Activated effector memory CD4-positive, alpha-beta T cell treated with anti-CD3 and anti-CD28 coated beads, Interleukin-2, amount 50 U/mL, for 16 hours (primary cell): Measurements from ENCODE around the gene FOXN1.

Source experiments
- DNase-seq: peaks from one replicate; pipeline ENCODE4 v3.0.0-alpha.2; 2020

Gene FOXN1

DNA sequence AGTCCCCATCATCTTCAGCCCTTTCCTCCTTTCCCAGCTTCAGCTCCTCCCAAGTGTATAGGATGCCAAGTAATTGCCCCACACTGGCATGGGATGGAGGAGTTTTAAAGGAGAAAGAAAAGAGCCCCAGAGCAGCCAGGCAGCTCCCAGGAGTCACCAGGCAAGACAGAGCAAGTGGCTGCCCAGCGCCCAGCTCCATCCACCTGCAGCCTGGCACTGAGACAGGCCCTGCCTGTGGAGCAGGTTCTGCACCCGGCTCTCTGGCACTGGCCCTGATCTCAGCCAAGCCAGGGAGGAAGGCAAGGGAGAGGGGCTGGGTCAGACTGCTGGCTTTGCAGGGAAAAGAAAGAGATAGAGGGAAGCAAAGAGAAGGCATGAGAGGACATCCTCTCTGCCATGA is 21.7 kb downstream of the FOXN1 start:
- DNase-seq = no peak

DNA sequence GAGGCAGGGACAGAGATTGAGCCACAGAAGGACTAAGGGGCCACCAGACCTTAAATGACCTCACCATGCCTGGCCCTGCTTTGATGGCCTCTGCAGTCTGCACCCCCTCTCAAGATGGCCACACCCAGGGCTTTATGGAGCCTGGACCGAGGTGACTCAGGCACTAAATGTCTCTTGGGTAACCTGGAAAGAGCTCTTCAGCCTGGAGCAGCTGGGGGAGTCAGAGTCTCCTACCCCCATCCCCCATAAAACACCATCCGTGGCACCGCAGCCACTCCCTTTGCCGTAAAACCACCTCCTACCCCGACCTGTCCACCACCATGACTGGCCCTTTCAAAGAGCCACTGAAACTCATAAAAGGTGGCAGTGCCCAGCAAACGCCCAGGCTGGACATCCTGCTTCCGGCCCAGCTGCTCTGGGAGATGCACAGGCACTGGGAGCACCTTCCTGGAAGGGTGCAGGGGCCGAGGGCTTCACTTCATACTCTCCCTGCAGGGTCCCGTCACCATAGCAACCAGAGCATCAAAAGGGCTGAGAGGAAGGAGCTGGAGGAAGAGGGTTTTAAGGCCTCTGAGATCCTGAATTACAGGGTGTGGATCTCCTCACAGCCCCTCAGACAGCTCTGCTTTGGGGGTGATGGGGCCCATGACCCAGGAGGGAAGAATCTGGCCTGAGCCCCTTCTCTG is 22.3 kb downstream of the FOXN1 start:
- DNase-seq = no peak

DNA sequence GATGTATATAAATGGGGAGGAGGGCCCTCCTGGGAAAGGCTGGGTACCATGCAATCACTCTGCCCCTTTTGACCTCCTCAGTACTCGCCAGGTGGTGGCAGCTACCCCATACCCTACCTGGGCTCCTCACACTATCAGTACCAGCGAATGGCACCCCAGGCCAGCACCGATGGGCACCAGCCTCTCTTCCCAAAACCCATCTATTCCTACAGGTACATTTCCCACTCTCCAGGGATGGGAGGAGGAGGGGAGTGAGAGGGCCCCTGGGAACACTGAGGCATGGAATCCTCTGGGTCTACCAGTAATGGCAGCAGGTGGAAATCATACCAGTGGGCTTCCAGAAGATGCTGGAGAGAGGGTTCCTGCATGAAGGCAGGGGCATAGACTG is 22.9 kb downstream of the FOXN1 start:
- no peak for DNase-seq

DNA sequence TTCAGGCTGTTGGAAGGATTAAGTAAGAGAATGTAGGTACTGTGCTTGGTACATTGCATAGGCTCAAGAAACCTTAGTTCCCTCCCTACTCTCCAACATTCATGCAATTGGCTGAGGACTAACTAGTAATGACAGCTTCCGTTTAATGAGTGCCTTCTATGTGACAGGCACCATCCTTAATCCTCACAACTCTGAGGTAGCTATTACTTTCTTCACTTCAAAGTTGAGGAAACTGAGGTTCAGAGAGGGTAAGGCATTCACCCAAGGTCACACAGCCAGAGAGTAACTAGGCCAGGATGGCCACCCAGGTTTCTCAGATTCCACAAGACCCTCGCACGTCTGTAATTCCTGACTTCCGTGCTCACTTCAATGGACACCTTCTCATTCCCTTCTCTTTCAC is 24.1 kb downstream of the FOXN1 start:
- DNase-seq = no peak

DNA sequence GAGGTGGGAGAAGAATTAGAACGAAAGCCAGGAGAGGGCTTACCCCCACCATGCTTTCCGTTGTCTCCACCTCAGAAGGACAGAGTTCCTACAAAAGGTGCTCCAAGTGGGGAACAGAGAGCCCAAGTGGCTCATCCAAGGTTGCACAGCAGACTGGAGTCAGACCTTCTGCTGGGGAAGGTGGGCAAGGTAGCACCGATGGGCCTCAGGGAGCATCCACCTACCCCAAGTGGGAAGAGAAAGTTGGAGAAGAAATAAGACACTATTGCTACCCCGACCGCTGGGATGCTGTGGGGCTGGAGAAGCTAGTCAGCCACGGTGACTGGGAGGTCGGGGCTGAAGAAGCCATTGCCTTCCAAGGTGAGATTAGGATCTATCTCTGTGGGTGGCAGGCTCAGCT is 24.8 kb downstream of the FOXN1 start:
- DNase-seq = no peak

DNA sequence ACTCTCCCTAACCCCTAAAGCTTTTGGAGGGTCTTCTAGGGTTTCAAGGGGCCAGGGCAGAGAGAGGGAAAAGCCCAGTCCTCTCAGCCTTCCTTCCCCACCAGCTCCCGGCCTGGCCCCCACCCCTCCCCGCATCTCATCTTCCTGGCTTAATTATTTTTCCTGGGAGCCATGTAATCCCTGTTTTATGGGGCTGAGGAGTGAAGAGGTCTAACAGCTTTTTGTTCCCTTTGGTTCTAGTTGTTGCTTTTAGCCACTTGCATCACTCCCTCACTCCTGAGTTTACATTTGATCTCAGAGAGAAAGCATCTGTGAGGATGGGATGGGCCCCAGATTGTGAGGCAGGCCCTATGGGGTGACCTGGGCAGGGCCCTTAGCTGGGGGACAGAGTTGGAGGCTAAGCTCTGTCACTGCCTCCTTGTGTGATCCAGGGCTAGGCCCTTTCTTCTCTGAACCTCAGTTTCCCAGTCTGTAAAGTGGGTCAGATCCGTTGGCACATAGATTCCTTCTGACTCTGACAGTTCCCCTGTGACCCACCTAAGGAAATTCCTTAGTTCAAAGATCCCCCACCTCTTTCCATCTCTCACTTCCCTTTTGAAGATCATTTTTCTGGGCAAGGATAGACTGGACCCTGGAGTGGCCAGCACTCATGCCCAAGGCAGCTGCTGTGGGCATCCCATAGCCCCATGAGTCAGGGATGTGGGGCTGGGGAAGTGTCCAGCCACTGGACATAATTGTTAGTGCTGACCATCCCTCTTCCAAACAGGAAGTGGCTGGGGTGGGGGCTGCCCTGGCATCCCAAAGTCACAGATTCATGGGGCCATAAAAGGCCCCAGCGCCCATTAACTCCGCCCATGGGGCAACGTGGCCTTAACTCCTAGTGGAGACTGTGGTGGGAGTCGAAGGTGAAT is 26.2 kb downstream of the FOXN1 start:
- DNase-seq = no peak

DNA sequence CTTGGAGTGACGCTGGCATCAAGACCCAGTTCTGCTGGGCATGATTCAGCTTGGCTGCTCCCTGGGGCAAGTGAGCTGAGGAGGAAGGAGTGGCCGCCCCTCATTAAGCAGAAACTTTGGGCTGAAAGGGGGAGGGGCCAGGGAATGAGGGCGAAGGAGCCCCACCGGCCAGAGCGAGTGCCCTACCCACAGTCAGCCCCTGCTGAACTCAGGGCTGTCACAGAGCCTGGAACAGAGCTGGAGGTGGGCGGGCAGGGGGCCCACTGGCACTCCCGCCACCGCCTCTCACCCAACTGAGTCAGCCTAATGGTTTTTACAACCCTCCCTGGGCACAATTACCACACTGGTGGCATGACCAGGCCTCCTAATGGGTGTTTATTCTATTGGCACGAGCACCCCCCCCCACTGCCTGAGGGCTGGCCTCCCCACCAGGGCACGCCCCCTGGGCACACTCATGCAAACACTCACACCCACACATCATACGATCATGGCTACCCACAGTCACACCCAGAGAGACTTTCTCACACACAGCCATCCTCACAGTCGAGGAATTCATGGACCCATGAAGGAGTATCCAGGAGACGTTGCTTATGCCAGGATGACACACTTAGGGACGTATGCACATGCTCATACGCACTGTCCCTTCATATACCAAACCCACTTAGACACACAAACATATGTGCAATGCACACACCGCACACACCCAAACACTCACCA is 27.1 kb downstream of the FOXN1 start:
- no peak for DNase-seq

DNA sequence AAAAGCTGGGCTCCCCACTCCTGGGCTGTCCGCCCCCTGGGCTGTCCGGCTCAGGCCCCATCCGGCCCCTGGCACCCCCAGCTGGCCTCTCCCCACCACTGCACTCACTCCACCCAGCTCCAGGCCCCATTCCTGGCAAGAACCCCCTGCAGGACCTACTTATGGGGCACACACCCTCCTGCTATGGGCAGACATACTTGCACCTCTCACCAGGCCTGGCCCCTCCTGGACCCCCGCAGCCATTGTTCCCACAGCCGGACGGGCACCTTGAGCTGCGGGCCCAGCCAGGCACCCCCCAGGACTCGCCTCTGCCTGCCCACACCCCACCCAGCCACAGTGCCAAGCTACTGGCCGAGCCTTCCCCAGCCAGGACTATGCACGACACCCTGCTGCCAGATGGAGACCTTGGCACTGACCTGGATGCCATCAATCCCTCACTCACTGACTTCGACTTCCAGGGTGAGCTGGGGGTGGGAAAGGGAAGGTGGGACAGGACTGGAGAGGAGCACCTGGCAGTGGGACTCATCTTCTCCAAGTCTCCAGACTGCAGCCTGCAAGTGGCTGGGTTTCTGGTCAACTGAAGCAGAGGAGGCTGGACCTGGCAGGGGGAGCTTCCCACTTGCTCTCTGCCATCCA is 28.7 kb downstream of the FOXN1 start:
- DNase-seq = no peak

DNA sequence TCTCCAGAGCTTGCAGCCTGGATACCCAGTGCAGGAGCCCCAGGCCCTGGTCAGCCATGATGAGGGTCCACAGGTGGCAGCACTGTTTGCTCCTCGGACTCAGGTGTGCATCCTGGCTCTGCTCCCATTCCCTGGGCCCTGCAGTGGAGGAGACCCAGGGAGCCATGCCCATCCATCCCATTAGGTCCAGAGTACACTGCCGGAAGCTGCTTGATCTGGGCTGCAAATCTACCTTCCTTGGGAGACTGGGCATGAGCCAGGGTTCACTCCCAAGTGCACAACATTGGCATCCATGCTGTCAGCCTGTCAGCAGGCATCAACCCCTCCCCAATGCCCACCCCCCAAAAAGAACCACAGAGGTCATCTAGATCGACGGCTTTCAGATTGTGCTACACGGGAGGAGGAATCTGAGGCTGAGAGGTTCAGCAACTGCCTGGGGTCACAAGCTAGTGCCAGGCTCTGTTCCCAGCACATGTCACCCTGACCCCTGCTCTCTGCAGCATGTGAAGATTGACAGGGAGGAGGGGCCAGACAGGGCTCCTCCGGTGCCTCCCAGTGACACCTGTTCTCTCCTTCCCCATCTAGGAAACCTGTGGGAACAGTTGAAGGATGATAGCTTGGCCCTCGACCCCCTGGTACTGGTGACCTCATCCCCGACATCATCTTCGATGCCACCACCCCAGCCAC is 30.5 kb downstream of the FOXN1 start:
- no peak for DNase-seq

DNA sequence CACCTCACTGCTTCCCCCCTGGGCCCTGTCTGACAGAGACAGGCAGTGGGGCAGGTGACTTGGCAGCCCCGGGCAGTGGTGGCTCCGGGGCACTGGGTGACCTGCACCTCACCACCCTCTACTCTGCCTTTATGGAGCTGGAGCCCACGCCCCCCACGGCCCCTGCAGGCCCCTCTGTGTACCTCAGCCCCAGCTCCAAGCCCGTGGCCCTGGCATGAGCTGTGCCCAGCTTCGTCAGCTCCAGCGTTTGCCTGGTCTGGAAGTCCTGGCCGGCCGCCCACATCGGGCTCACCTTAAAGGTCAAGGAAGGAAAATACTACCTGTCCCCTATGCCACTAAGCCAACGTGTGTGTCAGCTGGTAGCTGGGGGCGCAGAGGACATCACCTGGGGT is 31.1 kb downstream of the FOXN1 start:
- no peak for DNase-seq

DNA sequence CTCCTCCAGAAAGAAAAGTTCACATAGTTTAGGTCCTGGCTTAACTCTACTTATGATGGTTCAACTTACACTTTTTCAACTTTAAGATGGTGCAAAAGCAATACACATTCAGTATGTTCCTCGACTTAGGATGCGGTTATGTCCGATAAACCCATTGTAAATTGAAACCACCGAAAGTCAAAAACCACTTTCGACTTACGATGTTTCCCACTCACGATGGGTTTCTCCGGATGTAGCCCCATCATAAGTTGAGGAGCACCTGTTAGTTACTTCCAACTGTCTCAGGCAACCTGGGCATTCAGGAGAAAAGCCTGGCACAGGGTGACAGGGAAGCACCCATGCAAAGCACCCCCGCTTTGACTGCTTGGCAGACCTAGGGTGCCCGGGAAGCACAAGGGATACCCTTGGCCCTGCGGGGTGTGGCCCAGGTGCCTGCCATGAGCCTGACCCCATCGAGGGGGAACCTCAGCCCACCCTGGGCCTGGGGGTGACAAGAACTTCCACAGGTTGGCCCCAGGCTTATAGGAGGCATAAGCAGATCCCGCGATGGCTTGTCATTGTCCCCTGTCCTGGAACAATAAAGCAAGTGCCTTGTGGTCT is 32.2 kb downstream of the FOXN1 start:
- DNase-seq = no peak

DNA sequence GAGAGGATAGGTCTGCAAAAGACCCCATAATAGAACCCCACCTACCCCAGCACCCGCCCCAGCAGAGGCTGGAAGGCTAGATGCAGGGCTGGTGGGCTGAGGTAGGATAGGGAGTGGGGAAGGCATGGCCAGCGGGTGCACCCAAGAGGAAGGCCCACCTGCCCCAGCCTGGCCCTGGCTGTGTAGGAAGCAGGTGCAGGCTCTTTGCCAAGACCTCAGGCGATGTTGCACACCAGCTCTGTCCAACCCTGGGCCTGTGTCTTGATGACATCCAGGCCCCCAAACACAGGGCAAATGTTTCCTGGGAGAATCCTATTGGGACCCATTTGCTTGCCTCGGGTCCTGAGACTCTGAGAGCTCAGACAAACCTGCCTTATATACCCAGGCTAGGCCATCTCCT is 34.1 kb downstream of the FOXN1 start:
- DNase-seq = peak; percentile 56

DNA sequence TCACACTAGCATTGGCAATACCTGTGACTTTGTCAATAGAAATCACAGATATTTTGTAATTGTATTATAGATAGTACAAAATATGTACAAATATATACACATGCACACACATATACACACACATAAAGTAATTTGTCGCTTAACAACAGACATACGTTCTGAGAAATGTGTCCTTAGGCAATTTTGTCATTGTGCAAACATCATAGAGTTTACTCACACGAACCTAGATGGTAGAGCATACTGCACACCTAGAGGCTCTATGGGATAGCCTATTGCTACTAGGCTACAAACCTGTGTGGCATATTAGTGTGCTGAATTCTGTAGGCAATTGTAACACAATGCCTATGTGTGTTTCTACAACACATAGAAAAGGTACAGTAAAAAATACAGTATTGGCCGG is 35.3 kb downstream of the FOXN1 start:
- DNase-seq = no peak

DNA sequence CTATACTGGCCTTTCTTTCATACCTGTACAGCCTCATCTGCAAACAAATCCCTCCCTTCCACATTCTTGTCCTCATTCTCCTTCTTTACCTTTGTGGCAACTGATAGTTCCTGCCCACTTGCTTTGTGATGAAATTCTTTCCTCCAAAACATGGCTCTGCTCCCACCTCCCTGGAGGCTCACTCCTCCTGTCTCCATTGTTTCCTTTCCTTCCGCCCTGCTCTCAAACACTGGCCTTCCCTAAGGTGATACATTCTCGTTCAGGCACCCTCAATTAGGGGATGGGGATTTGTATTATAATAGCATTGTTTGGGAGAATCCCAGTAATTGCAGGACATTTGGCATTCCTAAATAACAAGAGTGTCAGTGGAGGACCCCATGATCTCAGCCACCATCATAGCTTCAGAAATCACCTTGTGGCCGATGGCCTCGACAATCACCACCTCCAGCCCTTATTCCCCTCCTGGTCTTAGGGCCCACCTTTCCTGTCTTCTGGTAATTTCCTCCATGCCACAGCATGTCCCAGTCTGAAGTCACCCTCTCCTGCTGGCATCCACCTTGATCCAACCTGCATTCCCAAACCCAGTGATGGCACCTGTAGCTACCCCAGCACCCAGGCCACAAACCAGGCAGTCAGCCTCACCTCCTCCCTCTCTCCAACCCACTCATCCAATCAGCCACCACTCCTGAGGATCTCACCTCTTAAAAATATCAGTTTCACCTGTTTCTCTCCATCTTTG is 38.4 kb downstream of the FOXN1 start:
- DNase-seq = no peak

DNA sequence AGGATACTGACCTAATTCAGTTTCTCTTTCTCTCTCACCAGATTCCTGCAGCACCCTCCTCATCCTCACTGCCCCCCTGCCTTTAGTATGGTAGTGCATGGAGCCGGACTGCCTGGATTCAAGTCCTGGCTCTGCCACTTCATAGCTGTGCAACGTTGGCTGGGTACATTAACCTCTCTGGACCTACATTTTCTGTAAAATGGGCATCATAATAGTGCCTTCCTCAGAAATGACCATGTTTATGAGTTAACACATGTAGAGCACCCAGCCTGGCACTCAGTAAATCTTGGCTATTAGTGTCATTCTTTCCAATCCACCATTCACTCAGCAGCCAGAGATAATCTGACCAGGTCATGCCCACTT is 39.0 kb downstream of the FOXN1 start:
- DNase-seq = no peak

DNA sequence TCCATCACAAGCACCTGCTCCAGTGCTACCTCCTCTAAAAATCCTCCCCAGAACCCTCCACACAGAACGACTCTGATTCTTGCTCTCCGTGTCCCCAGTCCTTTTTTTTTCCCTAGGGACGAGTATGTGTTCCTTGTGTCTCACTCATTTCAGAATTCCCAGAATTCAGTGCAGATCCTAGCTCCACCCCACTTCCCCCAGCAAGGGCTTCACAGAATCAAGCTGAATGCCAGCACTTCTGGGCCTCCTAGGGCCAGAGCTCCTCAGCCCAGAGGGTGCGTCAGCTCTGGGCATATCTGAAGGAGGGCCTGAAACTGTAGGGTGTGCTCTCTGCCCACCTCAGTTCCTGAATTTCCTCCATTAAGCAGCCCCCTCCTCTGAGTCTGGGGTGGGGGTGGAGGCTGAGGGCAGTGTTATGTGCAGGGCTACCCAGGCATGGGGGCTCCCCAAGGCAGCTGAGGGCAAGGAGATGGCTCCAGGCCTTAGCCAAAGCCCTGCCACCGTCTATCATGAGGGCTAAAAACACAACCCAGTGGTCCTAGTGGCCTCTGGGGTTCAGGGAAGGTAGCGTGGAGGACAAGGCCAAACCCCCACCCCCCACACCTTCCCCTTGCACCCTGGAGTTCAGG is 39.8 kb downstream of the FOXN1 start:
- no peak for DNase-seq

DNA sequence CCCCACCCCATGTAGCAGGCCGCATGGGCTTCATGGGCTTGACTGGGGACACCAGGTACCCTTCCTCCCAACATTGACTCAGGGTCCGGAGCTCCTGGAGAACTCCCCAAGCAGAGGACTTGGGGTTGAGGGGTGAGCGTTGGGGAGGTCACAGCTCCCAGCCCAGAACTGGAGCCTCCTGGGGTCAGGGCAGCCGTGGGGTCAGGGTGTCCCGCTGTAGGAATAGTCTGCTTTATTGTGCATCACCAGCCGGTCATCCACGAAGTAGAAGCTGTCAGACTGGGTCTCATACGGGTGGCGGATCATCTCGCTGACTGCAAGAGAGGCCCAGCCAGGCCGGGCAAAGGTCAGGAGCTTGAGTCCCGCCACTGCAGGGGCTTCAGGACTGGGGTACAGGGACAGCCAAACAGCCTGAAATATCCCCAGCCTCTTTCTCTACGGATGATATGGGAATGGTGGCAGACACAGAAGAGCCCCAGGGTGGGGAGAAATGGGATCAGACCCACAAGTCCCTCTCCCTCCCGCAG is 41.0 kb downstream of the FOXN1 start:
- no peak for DNase-seq

DNA sequence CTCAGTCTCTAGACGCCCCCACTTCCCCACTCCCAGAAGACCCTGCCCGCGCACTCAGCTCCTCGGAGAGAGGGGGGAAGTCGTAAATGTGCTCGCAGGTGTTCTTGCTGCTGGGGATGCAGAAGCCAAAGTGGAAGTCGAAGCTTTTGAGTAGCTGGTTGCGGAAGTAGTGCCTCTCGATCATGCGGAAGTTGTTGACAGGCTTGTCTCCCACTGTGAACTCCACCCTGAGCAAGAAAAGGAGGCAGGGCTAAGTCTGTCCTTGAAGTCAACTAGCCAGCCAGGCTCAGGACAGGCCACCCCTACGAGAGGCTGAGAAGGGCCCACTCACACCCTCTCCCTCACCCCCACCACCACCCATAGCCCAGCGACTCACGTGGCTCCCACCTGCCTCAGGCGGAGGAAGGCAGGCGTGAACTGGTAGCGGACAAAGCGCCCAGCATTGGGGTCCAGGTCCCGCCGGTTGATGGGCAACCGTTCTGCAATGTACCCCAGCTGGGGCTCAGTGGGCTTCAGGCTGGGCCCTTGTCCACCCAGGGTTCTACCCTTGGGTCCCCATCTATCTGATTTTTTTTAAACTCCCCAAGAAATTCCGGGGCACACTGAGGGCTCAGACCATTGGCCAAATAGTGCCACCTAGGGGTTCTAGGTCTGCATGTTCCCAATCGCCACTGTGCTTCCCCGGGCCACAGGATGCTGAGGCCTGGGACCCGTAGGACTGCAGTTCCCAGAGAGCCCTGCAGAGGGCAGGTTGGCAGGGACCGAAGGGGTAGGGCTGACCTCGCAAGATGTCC is 41.7 kb downstream of the FOXN1 start:
- DNase-seq = peak; percentile 86

DNA sequence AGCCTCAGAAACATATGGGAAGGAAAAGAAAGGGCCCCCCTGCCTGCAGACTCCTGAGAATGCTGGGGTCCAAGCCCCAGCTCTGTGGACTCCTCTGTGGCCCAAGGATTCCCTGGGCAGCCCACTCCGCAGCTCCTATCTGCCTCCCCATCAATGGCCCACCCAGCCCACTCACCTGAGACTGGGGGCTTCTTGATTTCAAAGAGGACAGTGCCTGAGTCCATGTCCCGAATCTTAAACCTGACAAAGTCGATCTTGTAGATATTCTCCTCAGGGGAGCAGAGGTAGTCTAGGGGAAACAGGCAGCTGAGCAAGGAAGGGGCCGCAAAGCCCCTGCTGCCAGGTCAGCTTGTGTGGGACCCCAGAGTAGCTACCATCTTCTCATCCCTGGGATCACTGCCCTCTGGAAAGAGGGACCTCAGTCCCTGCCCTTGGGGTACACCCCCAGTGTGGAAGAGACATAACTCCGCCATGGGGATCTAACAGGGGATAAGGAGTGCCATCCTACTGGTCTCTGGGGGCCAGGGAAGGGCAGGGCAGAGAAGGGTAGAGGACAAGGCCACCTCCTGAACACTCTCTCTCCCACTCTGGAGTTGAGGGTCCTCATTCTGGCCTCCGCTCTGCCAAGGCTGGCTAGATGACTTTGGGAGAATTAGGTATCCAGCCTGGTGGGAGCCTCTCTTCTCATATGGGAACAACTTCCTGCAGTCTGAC is 42.4 kb downstream of the FOXN1 start:
- DNase-seq = no peak
